Coronary artery (tissue), 2 donors: Measurements from ENCODE around the gene PLCB3.

Experiments used
- DNase-seq: peaks from one replicate; pipeline ENCODE4 v3.0.0-alpha.2; 2017; ENCODE audit warnings: low spot score
- H3K27ac ChIP-seq, 2 donors: fragments of 200-600 bp; sonication (generic); one replicate each; pipeline ENCODE4 v1.5.1; 2016 to 2019
- H3K4me3 ChIP-seq: fragments of 200-600 bp; sonication (generic); 2 replicates; pipeline ENCODE4 v1.5.1; 2016; ENCODE audit warnings: mild to moderate bottlenecking, moderate library complexity
- TF ChIP-seq, protein P1 (sequence below): fragments of 200-600 bp; sonication (generic); IDR thresholded peaks from one replicate; pipeline ENCODE4 v1.5.1; 2019; ENCODE audit warnings: antibody characterized with exemption

PLCB3 gene

GRCh38 chr11:64278576-64279190, 27.4 kb downstream of the PLCB3 start:
- Histone ChIP-seq H3K4me3 (no peak overlapping the region), H3K27ac (no peak overlapping the region)
- no peak for DNase-seq
- TF ChIP-seq, protein P1, sequence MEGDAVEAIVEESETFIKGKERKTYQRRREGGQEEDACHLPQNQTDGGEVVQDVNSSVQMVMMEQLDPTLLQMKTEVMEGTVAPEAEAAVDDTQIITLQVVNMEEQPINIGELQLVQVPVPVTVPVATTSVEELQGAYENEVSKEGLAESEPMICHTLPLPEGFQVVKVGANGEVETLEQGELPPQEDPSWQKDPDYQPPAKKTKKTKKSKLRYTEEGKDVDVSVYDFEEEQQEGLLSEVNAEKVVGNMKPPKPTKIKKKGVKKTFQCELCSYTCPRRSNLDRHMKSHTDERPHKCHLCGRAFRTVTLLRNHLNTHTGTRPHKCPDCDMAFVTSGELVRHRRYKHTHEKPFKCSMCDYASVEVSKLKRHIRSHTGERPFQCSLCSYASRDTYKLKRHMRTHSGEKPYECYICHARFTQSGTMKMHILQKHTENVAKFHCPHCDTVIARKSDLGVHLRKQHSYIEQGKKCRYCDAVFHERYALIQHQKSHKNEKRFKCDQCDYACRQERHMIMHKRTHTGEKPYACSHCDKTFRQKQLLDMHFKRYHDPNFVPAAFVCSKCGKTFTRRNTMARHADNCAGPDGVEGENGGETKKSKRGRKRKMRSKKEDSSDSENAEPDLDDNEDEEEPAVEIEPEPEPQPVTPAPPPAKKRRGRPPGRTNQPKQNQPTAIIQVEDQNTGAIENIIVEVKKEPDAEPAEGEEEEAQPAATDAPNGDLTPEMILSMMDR: no peak

DNA sequence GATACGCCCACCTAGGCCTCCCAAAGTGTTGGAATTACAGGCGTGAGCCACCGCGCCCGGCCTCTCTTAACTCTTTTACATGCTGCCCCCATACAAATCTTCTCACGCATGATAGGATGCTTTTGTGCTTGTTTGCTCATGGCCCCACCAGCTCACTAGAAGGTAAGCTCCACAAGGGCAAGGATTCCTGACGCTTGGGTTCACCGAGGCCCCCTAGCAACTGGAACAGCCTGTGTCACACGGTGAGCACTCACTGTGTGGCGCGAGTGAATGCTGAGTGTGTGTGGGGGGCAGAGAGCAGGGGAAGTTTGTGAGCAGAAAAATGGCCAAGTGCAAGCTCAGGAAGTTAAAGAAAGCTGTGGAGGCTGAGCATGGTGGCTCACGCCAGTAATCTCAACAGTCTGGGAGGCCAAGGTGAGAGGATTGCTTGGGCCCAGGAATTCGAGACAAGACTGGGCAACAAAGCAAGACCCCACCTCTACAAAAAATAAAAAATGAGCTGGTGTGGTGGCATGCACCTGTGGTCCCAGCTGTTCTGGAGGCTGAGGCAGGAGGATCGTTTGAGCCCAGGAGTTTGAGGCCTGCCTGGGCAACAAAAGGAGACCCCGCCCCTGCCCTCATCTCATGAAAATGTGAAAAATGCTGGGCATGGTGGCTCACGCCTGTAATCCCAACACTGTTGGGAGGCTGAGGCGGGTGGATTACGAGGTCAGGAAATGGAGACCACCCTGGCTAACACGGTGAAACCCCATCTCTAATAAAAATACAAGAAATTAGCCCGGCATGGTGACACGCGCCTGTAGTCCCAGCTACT, 30.8 kb downstream of the PLCB3 start:
- Histone ChIP-seq H3K27ac (no peak overlapping the region), H3K4me3 (no peak overlapping the region)
- TF ChIP-seq, protein P1: no peak
- no peak for DNase-seq

- H3K27ac ChIP-seq: no peak overlapping the region
Measured at GRCh38 chr11:64283092-64283491, 31.8 kb downstream of the PLCB3 start.

DNA sequence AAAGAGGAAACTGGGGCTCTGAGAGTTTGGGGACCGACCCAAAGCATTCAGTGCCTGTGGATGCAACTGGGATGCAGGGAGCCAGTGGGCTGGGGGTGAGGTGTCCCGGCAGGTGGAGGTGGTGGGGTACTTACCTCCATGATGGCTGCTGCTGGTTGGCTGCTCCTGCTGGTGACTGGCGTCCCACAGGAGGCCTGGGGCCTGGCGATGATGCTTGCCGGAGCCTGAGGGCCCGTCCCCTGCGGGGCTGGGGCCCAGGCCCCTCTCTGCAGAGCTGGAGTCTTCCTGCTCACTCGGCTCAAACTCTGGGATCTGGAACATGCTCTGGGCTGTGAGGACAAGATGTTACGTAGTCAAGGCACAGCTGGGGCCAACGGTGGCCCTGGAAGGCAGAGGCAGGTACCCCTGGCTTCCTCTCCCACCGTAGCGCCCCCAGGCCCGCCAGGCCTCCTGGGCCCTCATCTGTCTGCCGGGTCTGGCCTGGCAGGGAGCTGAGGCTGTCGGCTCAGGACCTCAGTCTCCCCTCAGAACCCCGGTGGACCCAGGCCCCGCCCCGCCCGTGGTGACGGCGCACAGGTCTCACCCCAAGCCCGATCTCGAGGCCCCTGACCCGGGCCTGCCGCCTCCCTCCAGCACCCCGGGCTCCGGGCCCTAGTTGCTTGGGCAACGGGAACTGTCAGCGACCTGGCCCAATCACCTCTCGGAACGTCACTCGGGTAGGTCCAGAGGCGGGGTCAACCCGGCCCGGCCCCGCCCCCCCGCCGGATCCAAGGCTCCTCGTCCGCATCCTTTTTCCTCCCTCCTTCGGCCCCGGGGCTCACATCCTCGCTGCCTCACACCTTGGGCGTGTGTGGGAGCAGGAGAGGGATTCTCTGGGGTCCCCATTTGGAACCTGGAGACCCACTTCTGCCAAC, 33.0 kb downstream of the PLCB3 start, which contains the start of gene BAD:
TSS of gene BAD (minus strand) at position 618 of the 914 bp plus-strand sequence. CDS start at position 321, 297 bp downstream.
- Histone ChIP-seq H3K27ac (peak within 1 kb of the TSS; percentile 89 to 97), H3K4me3 (peak within 1 kb of the TSS; percentile 84)
- TF ChIP-seq, protein P1: no peak
- peak; percentile 95 for DNase-seq

More at GRCh38 chr11:64283092-64283491, 31.8 kb downstream of the PLCB3 start:
- H3K4me3 ChIP-seq: no peak overlapping the region
- TF ChIP-seq, protein P1: no peak
- DNase-seq: no peak

- peak within 1 kb of the TSS; percentile 84 for H3K4me3 ChIP-seq
- H3K27ac ChIP-seq: peak within 1 kb of the TSS; percentile 89 to 97
- TF ChIP-seq, protein P1: no peak
- peak; percentile 91 for DNase-seq
Measured at GRCh38 chr11:64284962-64285884, 33.9 kb downstream of the PLCB3 start, which contains the start of gene GPR137. TSS of gene GPR137 (plus strand) at chr11:64285848. CDS start at chr11:64286525, 677 bp downstream.
